Naive B cell (primary cell): Measurements from ENCODE around the gene TTL. TPM values are rescaled to one million over a fixed set of nuclear protein-coding genes. Genes with fewer than 3 reads are reported as not detected.
"Not testable (repeated sequence)": the region's sequence is repeated elsewhere in the genome, so short reads cannot be mapped to it uniquely, and the experiment has no call there.

Source experiments
- ATAC-seq, 2 donors: fragments of 150-1000 bp; cut with Tn5 transposase; 2 replicates each; pipeline ENCODE4 v1.10.0; 2021; ENCODE audit warnings: low read depth in 2 of 2, mild to moderate bottlenecking in 2 of 2, moderate library complexity in 2 of 2
- DNase-seq: peaks from one replicate; pipeline ENCODE4 v3.0.0; 2022
- H3K27ac Mint-ChIP-seq, 6 donors: one replicate each; pipeline ENCODE4 v1.8.0; 2020 to 2022; ENCODE audit warnings: mild to moderate bottlenecking in 6 of 6, mixed read lengths in 6 of 6, moderate library complexity in 5 of 6, inconsistent platforms in 2 of 6
- H3K27me3 Mint-ChIP-seq, 3 donors: one replicate each; pipeline ENCODE4 v1.8.0; 2021 to 2022; ENCODE audit warnings: mixed read lengths in 3 of 3, mild to moderate bottlenecking in 1 of 3
- H3K36me3 Mint-ChIP-seq, 2 donors: one replicate each; pipeline ENCODE4 v1.8.0; 2020 to 2022; ENCODE audit warnings: mixed read lengths in 2 of 2, inconsistent platforms in 1 of 2, mild to moderate bottlenecking in 1 of 2
- H3K4me1 Mint-ChIP-seq, 3 donors: one replicate each; pipeline ENCODE4 v1.8.0; 2020 to 2022; ENCODE audit warnings: mixed read lengths in 3 of 3, inconsistent platforms in 1 of 3, mild to moderate bottlenecking in 1 of 3, moderate library complexity in 1 of 3
- H3K4me3 Mint-ChIP-seq, 8 donors: one replicate each; pipeline ENCODE4 v1.8.0; 2020 to 2022; ENCODE audit warnings: mild to moderate bottlenecking in 8 of 8, mixed read lengths in 8 of 8, moderate library complexity in 8 of 8, inconsistent platforms in 2 of 8
- H3K9me3 Mint-ChIP-seq, 7 donors: one replicate each; pipeline ENCODE4 v1.8.0; 2020 to 2022; ENCODE audit warnings: mixed read lengths in 7 of 7, mild to moderate bottlenecking in 5 of 7, inconsistent platforms in 2 of 7, moderate library complexity in 1 of 7
- polyA plus RNA-seq, 6 donors: library from polyadenylated mRNA; unstranded; fragments of 300-500 nt; fragmentation: Illumina TruSeq; gene quantifications; one replicate each; pipeline ENCODE4 v1.2.3, GENCODE V29; 2021; ENCODE audit warnings: low read depth in 6 of 6

TTL gene
- polyA plus RNA-seq, 6 donors from 2014 or later: 1.1 to 5.8 (median 2.8) TPM

GRCh38 chr2:112542123-112542983 lies 60.4 kb downstream of the TTL start, which contains the start of gene POLR1B:
Gene POLR1B (plus strand): TSS chr2:112542465. CDS start chr2:112542495, 30 bp downstream.
- H3K4me3 Mint-ChIP-seq: no peak within 1 kb of the TSS

GRCh38 chr2:112542984-112543661 lies 61.2 kb downstream of the TTL start:
- no peaks in the 10 kb centered on the region for H3K9me3 Mint-ChIP-seq
- H3K36me3 Mint-ChIP-seq: peaks cover 5 to 8% of the 10 kb centered on the region in 2 donors
- H3K27ac Mint-ChIP-seq: no peak overlapping the region
- no peak overlapping the region for H3K4me3 Mint-ChIP-seq
- peaks cover 8 to 12% (median 11%) of the 10 kb centered on the region in 3 donors for H3K4me1 Mint-ChIP-seq
- ATAC-seq (no peak), DNase-seq (no peak)
- H3K27me3 Mint-ChIP-seq: no peaks in the 10 kb centered on the region

More at GRCh38 chr2:112542123-112542983, 60.4 kb downstream of the TTL start, which contains the start of gene POLR1B:
- ATAC-seq (peak; percentile 79), DNase-seq (peak; percentile 79)
- Mint-ChIP-seq H3K27ac (peak within 1 kb of the TSS in 1 of 6 donors; percentile 90), H3K9me3 (no peaks in the 10 kb centered on the region), H3K27me3 (no peaks in the 10 kb centered on the region), H3K36me3 (peaks cover 4 to 8% of the 10 kb centered on the region in 2 donors), H3K4me1 (peaks cover 8 to 11% (median 10%) of the 10 kb centered on the region in 3 donors)

GRCh38 chr2:112547333-112547732 lies 65.4 kb downstream of the TTL start:
- no peak overlapping the region for H3K27ac Mint-ChIP-seq

DNA sequence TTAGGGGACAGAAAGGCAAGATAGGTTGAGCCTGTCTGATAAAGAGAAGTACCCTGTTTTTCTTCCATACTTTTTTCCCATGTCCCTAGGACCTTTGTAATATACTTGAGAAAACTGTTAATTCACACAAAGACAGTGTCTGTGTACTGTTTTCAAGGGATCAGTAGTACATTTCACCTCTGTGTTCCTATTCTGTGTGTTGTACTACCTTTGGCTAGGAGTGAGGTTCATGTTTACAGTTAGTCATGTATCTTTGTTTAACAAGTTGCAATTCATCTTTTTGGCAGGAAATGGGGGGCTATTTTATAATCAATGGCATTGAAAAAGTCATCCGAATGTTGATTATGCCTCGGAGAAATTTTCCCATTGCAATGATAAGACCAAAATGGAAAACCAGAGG lies 67.0 kb downstream of the TTL start:
- H3K4me3 Mint-ChIP-seq: no peak overlapping the region
- H3K9me3 Mint-ChIP-seq: no peaks in the 10 kb centered on the region
- DNase-seq (no peak), ATAC-seq (no peak)
- peak overlapping the region in 1 of 6 donors; percentile 39 for H3K27ac Mint-ChIP-seq
- no peaks in the 10 kb centered on the region for H3K27me3 Mint-ChIP-seq
- peaks cover 0 to 9% (median 0%) of the 10 kb centered on the region in 3 donors for H3K4me1 Mint-ChIP-seq
- peaks cover 28 to 48% of the 10 kb centered on the region in 2 donors for H3K36me3 Mint-ChIP-seq

More at GRCh38 chr2:112547333-112547732, 65.4 kb downstream of the TTL start:
- ATAC-seq: no peak
- DNase-seq: no peak
- H3K4me1 Mint-ChIP-seq: peaks cover 0 to 9% (median 0%) of the 10 kb centered on the region in 3 donors
- H3K36me3 Mint-ChIP-seq: peaks cover 29 to 35% of the 10 kb centered on the region in 2 donors
- H3K4me3 Mint-ChIP-seq: no peak overlapping the region
- no peaks in the 10 kb centered on the region for H3K27me3 Mint-ChIP-seq
- H3K9me3 Mint-ChIP-seq: no peaks in the 10 kb centered on the region

DNA sequence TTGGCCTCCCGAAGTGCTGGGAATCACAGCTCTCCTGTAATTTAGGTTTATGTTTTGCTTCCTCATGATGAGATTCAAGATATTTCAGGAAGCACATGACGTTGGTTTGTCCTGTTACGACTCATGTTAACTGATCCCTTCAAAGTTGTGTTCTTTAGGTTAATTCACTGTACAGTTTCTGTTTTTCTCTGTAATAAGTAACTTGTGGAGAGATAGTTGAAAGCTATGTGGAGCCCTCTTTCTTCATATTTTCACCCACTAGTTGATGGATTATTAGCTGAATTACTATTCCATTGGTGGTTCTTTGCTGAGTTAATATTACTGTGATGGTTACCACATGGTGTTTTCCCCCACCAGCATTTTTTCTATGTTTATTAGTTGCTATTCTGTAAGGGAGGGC lies 84.1 kb downstream of the TTL start:
- peaks cover 0 to 16% (median 10%) of the 10 kb centered on the region in 7 donors for H3K9me3 Mint-ChIP-seq
- peaks cover 0 to 4% (median 0%) of the 10 kb centered on the region in 3 donors for H3K4me1 Mint-ChIP-seq
- no peaks in the 10 kb centered on the region for H3K27me3 Mint-ChIP-seq
- peak overlapping the region in 3 of 6 donors; percentile 24 to 69 (median 63) for H3K27ac Mint-ChIP-seq
- peaks cover 41 to 44% of the 10 kb centered on the region in 2 donors for H3K36me3 Mint-ChIP-seq
- no peak for ATAC-seq
- DNase-seq: no peak
- no peak overlapping the region for H3K4me3 Mint-ChIP-seq

- not testable (repeated sequence) for H3K27me3 Mint-ChIP-seq, ATAC-seq, H3K4me1 Mint-ChIP-seq, H3K4me3 Mint-ChIP-seq, DNase-seq
- Mint-ChIP-seq H3K27ac (peak overlapping the region in 2 of 6 donors; percentile 63 to 69), H3K9me3 (peaks cover 0 to 16% (median 10%) of the 10 kb centered on the region in 7 donors), H3K36me3 (peaks cover 42 to 47% of the 10 kb centered on the region in 2 donors)
These were observed 84.6 kb downstream of the TTL start for GRCh38 chr2:112566508-112566907.

DNA sequence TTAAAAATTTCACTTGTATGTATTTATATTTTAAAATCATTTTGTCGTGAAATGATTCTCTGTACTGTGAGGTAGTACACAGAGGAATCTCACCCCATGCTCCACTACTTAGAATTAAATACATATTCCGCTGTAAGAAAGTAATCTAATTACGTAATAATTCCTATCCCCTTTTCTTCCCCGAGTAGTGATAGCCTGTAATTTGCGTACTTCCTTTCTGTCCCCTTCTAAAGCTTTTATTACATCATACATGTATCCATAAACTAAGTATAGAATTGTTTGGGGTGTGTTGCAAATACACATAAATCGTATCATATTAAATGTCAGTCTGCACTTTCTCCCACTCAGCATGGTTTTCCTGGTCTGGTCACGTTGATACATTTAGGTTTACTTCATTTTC lies 90.0 kb downstream of the TTL start:
- Mint-ChIP-seq H3K27ac (peak overlapping the region in 1 of 6 donors; percentile 3), H3K4me1 (no peaks in the 10 kb centered on the region), H3K4me3 (no peak overlapping the region), H3K27me3 (no peaks in the 10 kb centered on the region), H3K9me3 (peaks cover 0 to 16% (median 10%) of the 10 kb centered on the region in 7 donors), H3K36me3 (peaks cover 64 to 73% of the 10 kb centered on the region in 2 donors)
- DNase-seq (no peak), ATAC-seq (no peak)

- H3K27me3 Mint-ChIP-seq: no peaks in the 10 kb centered on the region
- H3K4me1 Mint-ChIP-seq: peaks cover 0 to 5% (median 0%) of the 10 kb centered on the region in 3 donors
- H3K4me3 Mint-ChIP-seq: no peak overlapping the region
- ATAC-seq (no peak), DNase-seq (no peak)
- H3K9me3 Mint-ChIP-seq: no peaks in the 10 kb centered on the region
- H3K27ac Mint-ChIP-seq: no peak overlapping the region
- H3K36me3 Mint-ChIP-seq: peaks cover 18 to 25% of the 10 kb centered on the region in 2 donors
These were observed 95.8 kb downstream of the TTL start for GRCh38 chr2:112577756-112578155.

DNA sequence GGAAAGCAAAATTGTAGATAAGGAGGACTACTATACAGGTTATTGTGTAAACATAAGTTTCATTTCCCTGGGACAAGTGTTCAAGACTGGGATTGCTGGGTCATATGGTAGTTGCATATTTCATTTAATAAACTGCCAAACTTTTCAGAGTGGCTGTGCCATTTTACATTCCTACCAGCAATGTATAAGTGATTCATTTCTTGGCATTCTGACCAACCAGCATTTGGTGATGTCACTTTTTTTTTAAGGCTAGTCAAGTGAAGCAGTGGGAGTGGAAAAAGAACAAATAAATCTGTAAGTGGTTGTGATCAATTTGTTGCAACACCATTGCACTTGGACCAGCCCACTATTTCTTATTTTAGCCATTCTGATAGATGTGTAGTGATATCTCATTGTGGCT lies 97.3 kb downstream of the TTL start:
- ATAC-seq: no peak
- Mint-ChIP-seq H3K4me3 (no peak overlapping the region), H3K27me3 (no peaks in the 10 kb centered on the region)

DNA sequence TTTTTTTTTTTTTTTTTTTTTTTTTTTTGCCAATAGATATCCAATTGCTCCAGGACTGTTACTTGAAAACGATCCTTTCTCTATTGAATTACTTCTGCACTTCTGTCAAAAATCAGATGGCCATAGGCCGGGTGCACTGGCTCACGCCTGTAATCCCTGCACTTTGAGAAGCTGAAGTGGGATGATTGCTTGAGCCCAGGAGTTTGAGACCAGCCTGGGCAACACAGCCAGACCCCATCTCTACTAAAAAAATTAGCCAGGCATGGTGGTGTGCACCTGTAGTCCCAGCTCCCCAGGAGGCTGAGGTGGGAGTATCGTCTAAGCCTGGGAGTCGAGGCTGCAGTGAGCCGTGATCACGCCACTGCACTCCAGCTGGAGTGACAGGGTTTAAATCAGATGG lies 98.1 kb downstream of the TTL start:
- Mint-ChIP-seq H3K36me3 (peaks cover 14 to 21% of the 10 kb centered on the region in 2 donors), H3K9me3 (peaks cover 0 to 5% (median 0%) of the 10 kb centered on the region in 7 donors), H3K4me3 (no peak overlapping the region), H3K4me1 (peaks cover 13 to 28% (median 17%) of the 10 kb centered on the region in 3 donors), H3K27ac (no peak overlapping the region), H3K27me3 (no peaks in the 10 kb centered on the region)
- DNase-seq (no peak), ATAC-seq (no peak)

More for the DNA sequence above, 97.3 kb downstream of the TTL start:
- Mint-ChIP-seq H3K27ac (no peak overlapping the region), H3K36me3 (peaks cover 18 to 25% of the 10 kb centered on the region in 2 donors), H3K4me1 (peaks cover 6 to 20% (median 9%) of the 10 kb centered on the region in 3 donors), H3K9me3 (peaks cover 0 to 5% (median 0%) of the 10 kb centered on the region in 7 donors)
- no peak for DNase-seq

- Mint-ChIP-seq H3K27me3 (no peaks in the 10 kb centered on the region), H3K4me3 (peak overlapping the region in 5 of 8 donors; percentile 9 to 98 (median 50)), H3K4me1 (peaks cover 28 to 38% (median 30%) of the 10 kb centered on the region in 3 donors), H3K27ac (peak overlapping the region in 2 of 6 donors; percentile 29 to 84), H3K9me3 (peaks cover 0 to 5% (median 0%) of the 10 kb centered on the region in 7 donors), H3K36me3 (peaks cover 0 to 12% of the 10 kb centered on the region in 2 donors)
- DNase-seq (peak; percentile 57), ATAC-seq (peak; percentile 7 to 18)
These were observed 100.4 kb downstream of the TTL start for GRCh38 chr2:112582314-112582746.

GRCh38 chr2:112583497-112584133 lies 101.7 kb downstream of the TTL start:
- Mint-ChIP-seq H3K27me3 (no peaks in the 10 kb centered on the region), H3K4me3 (peak overlapping the region; percentile 91 to 98 (median 96)), H3K9me3 (peaks cover 0 to 5% (median 0%) of the 10 kb centered on the region in 7 donors), H3K27ac (peak overlapping the region; percentile 88 to 99 (median 98)), H3K4me1 (peaks cover 28 to 38% (median 33%) of the 10 kb centered on the region in 3 donors), H3K36me3 (peaks cover 5 to 20% of the 10 kb centered on the region in 2 donors)
- no peak for DNase-seq
- ATAC-seq: no peak
